K562 (cell line): Measurements from ENCODE around the gene OR2Z1. TPM values are rescaled to one million over a fixed set of nuclear protein-coding genes. Genes with fewer than 3 reads are reported as not detected.
A peak's percentile ranks its signal among the peaks of the same experiment; 100 is the strongest.

Experiments used
- CC2D1A ChIP-seq: fragments of 450-650 bp; IDR thresholded peaks from 2 replicates; pipeline ENCODE4 v1.6.1; 2017; ENCODE audit warnings: mild to moderate bottlenecking
- CHD2 ChIP-seq: IDR thresholded peaks from 2 replicates; pipeline ENCODE4 v1.6.1; 2011; ENCODE audit warnings: low read depth, low read length
- CREM ChIP-seq: IDR thresholded peaks from 2 replicates; pipeline ENCODE4 v1.6.1; 2014; ENCODE audit warnings: antibody characterized with exemption, low read depth
- DACH1 ChIP-seq: fragments of 450-650 bp; IDR thresholded peaks from 2 replicates; pipeline ENCODE4 v1.6.1; 2018; ENCODE audit not compliant: partially characterized antibody
- DNMT1 ChIP-seq: fragments of 450-650 bp; IDR thresholded peaks from 2 replicates; pipeline ENCODE4 v1.6.1; 2016; ENCODE audit warnings: antibody characterized with exemption, mild to moderate bottlenecking
- HMGN3 ChIP-seq: IDR thresholded peaks from 2 replicates; pipeline ENCODE4 v1.6.1; 2011; ENCODE audit warnings: borderline replicate concordance, low read depth, mild to moderate bottlenecking, mixed read lengths, low read length; ENCODE audit not compliant: insufficient read length; ENCODE audit errors: extremely low read depth
- KDM2B ChIP-seq: fragments of 250-450 bp; sonication (Bioruptor Pico); IDR thresholded peaks from 2 replicates; pipeline ENCODE4 v1.8.0; 2021; ENCODE audit warnings: mild to moderate bottlenecking, moderate library complexity
- polyA plus RNA-seq, 8 experiments: library from polyadenylated mRNA; depleted of rRNA in 4 of 8; stranded (reverse) in 5 of 8; unstranded in 3 of 8; fragments of >200 nt; fragmentation: Nextera tagmentation in 2 of 8; fragmentation: Illumina TruSeq in 1 of 8; extraction: Ambion mirVana in 2 of 8; extraction: Trizol in 1 of 8; gene quantifications; 2 replicates each; pipeline versions ENCODE4 v1.2.1 to v1.2.3, GENCODE V29; 2011 to 2014; ENCODE audit warnings: inconsistent platforms in 1 of 8, missing spikeins in 1 of 8
- total RNA-seq, 7 experiments: library from RNA; depleted of rRNA in 6 of 7; stranded (reverse); fragments of >200 nt in 6 of 7; fragmentation: Illumina TruSeq in 2 of 7; extraction: Trizol in 2 of 7; gene quantifications; 2 replicates each; pipeline versions ENCODE4 v1.2.1 to v1.2.3, GENCODE V29; 2011 to 2021; ENCODE audit warnings: low replicate concordance in 1 of 7
- TF ChIP-seq, protein P1 (sequence below): IDR thresholded peaks from 2 replicates; pipeline ENCODE4 v1.6.1; 2011; ENCODE audit warnings: borderline replicate concordance, low read depth, mild to moderate bottlenecking, moderate library complexity, low read length; ENCODE audit not compliant: insufficient read depth, poor library complexity, severe bottlenecking
- TF ChIP-seq, protein P2 (sequence below): sonication (generic); formaldehyde crosslinking; IDR thresholded peaks from 2 replicates; pipeline ENCODE4 v1.8.1; 2023; ENCODE audit warnings: mild to moderate bottlenecking, missing genetic modification reagents
- TF ChIP-seq, protein P3 (sequence below), 2 experiments: fragments of 450-650 bp in 1 of 2; sonication (generic) in 1 of 2; formaldehyde crosslinking in 1 of 2; IDR thresholded peaks; 2 replicates each; pipeline versions ENCODE4 v1.7.1 to v1.9.0; 2016 to 2022; ENCODE audit warnings: inconsistent platforms in 1 of 2, mild to moderate bottlenecking in 1 of 2, missing genetic modification reagents in 1 of 2
- TF ChIP-seq, protein P4 (sequence below): fragments of 250-450 bp; sonication (Bioruptor Pico); IDR thresholded peaks from 2 replicates; pipeline ENCODE4 v1.8.0; 2021; ENCODE audit warnings: mild to moderate bottlenecking, moderate library complexity

The OR2Z1 gene
- total and polyA plus RNA-seq, 9 of the 15 experiments (the other 6 are each of a cell fraction or from before 2014, with no cell fraction given) = 0.13 TPM; not detected in 8

DNA sequence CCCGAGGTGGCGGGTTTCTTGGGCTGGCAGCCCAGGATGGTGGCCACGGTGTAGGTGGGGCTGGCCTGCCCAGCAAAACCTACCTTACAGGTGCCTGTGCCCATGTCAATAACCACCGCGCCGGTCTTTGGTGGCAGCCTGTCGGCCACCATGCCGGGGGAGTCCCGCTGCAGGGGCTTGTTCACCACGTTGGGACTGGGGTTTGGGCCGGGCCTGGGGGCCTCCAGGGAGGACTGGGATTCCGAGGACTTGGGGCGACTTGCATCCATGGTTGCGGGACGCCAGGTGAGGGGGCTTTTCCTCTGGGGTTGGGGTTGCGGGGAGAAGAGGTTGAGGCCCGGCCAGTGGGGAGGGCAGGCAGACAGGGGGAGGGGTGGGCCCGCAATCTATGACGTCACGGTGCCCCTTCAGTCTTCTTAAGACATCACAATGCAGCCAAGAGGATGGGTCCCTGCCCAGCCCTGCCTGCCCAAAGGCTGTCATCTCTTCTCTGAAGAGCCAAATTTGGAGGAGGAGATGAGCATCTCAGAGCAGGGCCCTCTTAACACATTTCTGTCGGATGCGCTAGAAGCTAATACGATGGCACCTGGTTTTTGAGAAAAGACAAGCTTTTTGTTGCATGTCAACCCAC, 22.9 kb upstream of the OR2Z1 start, which contains the start of gene ACTL9 (continued):
- TF ChIP-seq DNMT1 = no peak
- TF ChIP-seq CC2D1A = no peak
- peak; percentile 23 for TF ChIP-seq HMGN3
- TF ChIP-seq CHD2 = no peak
- TF ChIP-seq, protein P1, sequence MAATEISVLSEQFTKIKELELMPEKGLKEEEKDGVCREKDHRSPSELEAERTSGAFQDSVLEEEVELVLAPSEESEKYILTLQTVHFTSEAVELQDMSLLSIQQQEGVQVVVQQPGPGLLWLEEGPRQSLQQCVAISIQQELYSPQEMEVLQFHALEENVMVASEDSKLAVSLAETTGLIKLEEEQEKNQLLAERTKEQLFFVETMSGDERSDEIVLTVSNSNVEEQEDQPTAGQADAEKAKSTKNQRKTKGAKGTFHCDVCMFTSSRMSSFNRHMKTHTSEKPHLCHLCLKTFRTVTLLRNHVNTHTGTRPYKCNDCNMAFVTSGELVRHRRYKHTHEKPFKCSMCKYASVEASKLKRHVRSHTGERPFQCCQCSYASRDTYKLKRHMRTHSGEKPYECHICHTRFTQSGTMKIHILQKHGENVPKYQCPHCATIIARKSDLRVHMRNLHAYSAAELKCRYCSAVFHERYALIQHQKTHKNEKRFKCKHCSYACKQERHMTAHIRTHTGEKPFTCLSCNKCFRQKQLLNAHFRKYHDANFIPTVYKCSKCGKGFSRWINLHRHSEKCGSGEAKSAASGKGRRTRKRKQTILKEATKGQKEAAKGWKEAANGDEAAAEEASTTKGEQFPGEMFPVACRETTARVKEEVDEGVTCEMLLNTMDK = no peak
- TF ChIP-seq DACH1 = no peak
- TF ChIP-seq, protein P2, sequence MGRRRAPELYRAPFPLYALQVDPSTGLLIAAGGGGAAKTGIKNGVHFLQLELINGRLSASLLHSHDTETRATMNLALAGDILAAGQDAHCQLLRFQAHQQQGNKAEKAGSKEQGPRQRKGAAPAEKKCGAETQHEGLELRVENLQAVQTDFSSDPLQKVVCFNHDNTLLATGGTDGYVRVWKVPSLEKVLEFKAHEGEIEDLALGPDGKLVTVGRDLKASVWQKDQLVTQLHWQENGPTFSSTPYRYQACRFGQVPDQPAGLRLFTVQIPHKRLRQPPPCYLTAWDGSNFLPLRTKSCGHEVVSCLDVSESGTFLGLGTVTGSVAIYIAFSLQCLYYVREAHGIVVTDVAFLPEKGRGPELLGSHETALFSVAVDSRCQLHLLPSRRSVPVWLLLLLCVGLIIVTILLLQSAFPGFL (CRISPR knock-in tag) = no peak
- no peak for TF ChIP-seq KDM2B (CRISPR knock-in tag)
- TF ChIP-seq, protein P3, sequence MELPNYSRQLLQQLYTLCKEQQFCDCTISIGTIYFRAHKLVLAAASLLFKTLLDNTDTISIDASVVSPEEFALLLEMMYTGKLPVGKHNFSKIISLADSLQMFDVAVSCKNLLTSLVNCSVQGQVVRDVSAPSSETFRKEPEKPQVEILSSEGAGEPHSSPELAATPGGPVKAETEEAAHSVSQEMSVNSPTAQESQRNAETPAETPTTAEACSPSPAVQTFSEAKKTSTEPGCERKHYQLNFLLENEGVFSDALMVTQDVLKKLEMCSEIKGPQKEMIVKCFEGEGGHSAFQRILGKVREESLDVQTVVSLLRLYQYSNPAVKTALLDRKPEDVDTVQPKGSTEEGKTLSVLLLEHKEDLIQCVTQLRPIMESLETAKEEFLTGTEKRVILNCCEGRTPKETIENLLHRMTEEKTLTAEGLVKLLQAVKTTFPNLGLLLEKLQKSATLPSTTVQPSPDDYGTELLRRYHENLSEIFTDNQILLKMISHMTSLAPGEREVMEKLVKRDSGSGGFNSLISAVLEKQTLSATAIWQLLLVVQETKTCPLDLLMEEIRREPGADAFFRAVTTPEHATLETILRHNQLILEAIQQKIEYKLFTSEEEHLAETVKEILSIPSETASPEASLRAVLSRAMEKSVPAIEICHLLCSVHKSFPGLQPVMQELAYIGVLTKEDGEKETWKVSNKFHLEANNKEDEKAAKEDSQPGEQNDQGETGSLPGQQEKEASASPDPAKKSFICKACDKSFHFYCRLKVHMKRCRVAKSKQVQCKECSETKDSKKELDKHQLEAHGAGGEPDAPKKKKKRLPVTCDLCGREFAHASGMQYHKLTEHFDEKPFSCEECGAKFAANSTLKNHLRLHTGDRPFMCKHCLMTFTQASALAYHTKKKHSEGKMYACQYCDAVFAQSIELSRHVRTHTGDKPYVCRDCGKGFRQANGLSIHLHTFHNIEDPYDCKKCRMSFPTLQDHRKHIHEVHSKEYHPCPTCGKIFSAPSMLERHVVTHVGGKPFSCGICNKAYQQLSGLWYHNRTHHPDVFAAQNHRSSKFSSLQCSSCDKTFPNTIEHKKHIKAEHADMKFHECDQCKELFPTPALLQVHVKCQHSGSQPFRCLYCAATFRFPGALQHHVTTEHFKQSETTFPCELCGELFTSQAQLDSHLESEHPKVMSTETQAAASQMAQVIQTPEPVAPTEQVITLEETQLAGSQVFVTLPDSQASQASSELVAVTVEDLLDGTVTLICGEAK (IDR thresholded peaks at IDR 0.05) = no peak
- TF ChIP-seq, protein P3 (CRISPR knock-in tag; IDR thresholded peaks at IDR 0.05) = no peak
- TF ChIP-seq CREM = 0 out of 2 replicates have a peak, but pooled peaks have one; percentile 11
- TF ChIP-seq, protein P4, sequence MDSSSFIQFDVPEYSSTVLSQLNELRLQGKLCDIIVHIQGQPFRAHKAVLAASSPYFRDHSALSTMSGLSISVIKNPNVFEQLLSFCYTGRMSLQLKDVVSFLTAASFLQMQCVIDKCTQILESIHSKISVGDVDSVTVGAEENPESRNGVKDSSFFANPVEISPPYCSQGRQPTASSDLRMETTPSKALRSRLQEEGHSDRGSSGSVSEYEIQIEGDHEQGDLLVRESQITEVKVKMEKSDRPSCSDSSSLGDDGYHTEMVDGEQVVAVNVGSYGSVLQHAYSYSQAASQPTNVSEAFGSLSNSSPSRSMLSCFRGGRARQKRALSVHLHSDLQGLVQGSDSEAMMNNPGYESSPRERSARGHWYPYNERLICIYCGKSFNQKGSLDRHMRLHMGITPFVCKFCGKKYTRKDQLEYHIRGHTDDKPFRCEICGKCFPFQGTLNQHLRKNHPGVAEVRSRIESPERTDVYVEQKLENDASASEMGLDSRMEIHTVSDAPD (CRISPR knock-in tag) = no peak
